ENCODE results near the gene GLB1L.

Gene GLB1L

GRCh38 chr2:219228911-219229304 is 16.3 kb downstream of the GLB1L start:
- Histone ChIP-seq H2AFZ (ENCODE audit: low read depth, low read length, severe bottlenecking) (peak overlapping the region; percentile 55), H3K9me3 (ENCODE audit: insufficient read depth, low read length) (no peaks in the 10 kb centered on the region), H3K27me3 (ENCODE audit: low read length) (no peaks in the 10 kb centered on the region), H3K9ac (ENCODE audit: low read length) (peak overlapping the region; percentile 76), H3K4me3 (ENCODE audit: insufficient read depth, low read length, poor library complexity, severe bottlenecking) (peak overlapping the region; percentile 97), H3K9me2 (replicated peaks; ENCODE audit: insufficient read depth, low read length) (no peaks in the 10 kb centered on the region), H3F3A (ENCODE audit: insufficient read depth) (no peaks in the 10 kb centered on the region), H4K20me1 (ENCODE audit: low read depth, low read length) (no peaks in the 10 kb centered on the region), H3K79me2 (ENCODE audit: insufficient read depth, low read length) (peaks cover 33% of the 10 kb centered on the region), H3K27ac (ENCODE audit: low read depth, low read length) (peak overlapping the region; percentile 52; the same call in 1 of the 2 replicates), H3K4me2 (ENCODE audit: low read depth, low read length, poor library complexity, severe bottlenecking) (peak overlapping the region; percentile 73), H3K36me3 (ENCODE audit: low read length) (0 out of 2 replicates have a peak, but pooled peaks cover 2% of the 10 kb centered on the region)
- TF ChIP-seq CTCF (IDR thresholded peaks at IDR 0.05; ENCODE audit: insufficient read depth, low read length, poor library complexity, severe bottlenecking) = no peak

GRCh38 chr2:219228041-219228910 is 17.0 kb downstream of the GLB1L start:
- H3K27me3 ChIP-seq (ENCODE audit: low read length) = no peaks in the 10 kb centered on the region
- H3K4me3 ChIP-seq (ENCODE audit: insufficient read depth, low read length, poor library complexity, severe bottlenecking) = peak overlapping the region; percentile 97
- peaks cover 33% of the 10 kb centered on the region for H3K79me2 ChIP-seq (ENCODE audit: insufficient read depth, low read length)
- H3K9me3 ChIP-seq (ENCODE audit: insufficient read depth, low read length) = no peaks in the 10 kb centered on the region
- no peaks in the 10 kb centered on the region for H4K20me1 ChIP-seq (ENCODE audit: low read depth, low read length)
- H3K27ac ChIP-seq (ENCODE audit: low read depth, low read length) = no peak overlapping the region
- no peak overlapping the region for H2AFZ ChIP-seq (ENCODE audit: low read depth, low read length, severe bottlenecking)
- H3K9ac ChIP-seq (ENCODE audit: low read length) = peak overlapping the region; percentile 76
- TF ChIP-seq EZH2phosphoT487 (conservative IDR thresholded peaks at IDR 0.05; ENCODE audit: low read length) (no peak), CTCF (IDR thresholded peaks at IDR 0.05; ENCODE audit: insufficient read depth, low read length, poor library complexity, severe bottlenecking) (no peak)
- H3K36me3 ChIP-seq (ENCODE audit: low read length) = no peaks in the 10 kb centered on the region
- peak overlapping the region; percentile 73 for H3K4me2 ChIP-seq (ENCODE audit: low read depth, low read length, poor library complexity, severe bottlenecking)
- no peaks in the 10 kb centered on the region for H3F3A ChIP-seq (ENCODE audit: insufficient read depth)
- H3K9me2 ChIP-seq (replicated peaks; ENCODE audit: insufficient read depth, low read length) = no peaks in the 10 kb centered on the region

- H3K9me2 ChIP-seq (replicated peaks; ENCODE audit: insufficient read depth, low read length) = no peaks in the 10 kb centered on the region
- H4K20me1 ChIP-seq (ENCODE audit: low read depth, low read length) = no peaks in the 10 kb centered on the region
- no peaks in the 10 kb centered on the region for H3K36me3 ChIP-seq (ENCODE audit: low read length)
- TF ChIP-seq CTCF (IDR thresholded peaks at IDR 0.05; ENCODE audit: insufficient read depth, low read length, poor library complexity, severe bottlenecking) (no peak), EZH2phosphoT487 (conservative IDR thresholded peaks at IDR 0.05; ENCODE audit: low read length) (no peak)
- H3K9ac ChIP-seq (ENCODE audit: low read length) = no peak overlapping the region
- H3K27ac ChIP-seq (ENCODE audit: low read depth, low read length) = no peak overlapping the region
- no peaks in the 10 kb centered on the region for H3F3A ChIP-seq (ENCODE audit: insufficient read depth)
- peaks cover 24% of the 10 kb centered on the region for H3K79me2 ChIP-seq (ENCODE audit: insufficient read depth, low read length)
- H3K4me3 ChIP-seq (ENCODE audit: insufficient read depth, low read length, poor library complexity, severe bottlenecking) = no peak overlapping the region
- no peaks in the 10 kb centered on the region for H3K27me3 ChIP-seq (ENCODE audit: low read length)
- no peaks in the 10 kb centered on the region for H3K9me3 ChIP-seq (ENCODE audit: insufficient read depth, low read length)
- H2AFZ ChIP-seq (ENCODE audit: low read depth, low read length, severe bottlenecking) = no peak overlapping the region
- no peak overlapping the region for H3K4me2 ChIP-seq (ENCODE audit: low read depth, low read length, poor library complexity, severe bottlenecking)
Observed at GRCh38 chr2:219225350-219225749, 19.9 kb downstream of the GLB1L start.
